Measurements from ENCODE around the gene SUGCT.

The SUGCT gene

DNA sequence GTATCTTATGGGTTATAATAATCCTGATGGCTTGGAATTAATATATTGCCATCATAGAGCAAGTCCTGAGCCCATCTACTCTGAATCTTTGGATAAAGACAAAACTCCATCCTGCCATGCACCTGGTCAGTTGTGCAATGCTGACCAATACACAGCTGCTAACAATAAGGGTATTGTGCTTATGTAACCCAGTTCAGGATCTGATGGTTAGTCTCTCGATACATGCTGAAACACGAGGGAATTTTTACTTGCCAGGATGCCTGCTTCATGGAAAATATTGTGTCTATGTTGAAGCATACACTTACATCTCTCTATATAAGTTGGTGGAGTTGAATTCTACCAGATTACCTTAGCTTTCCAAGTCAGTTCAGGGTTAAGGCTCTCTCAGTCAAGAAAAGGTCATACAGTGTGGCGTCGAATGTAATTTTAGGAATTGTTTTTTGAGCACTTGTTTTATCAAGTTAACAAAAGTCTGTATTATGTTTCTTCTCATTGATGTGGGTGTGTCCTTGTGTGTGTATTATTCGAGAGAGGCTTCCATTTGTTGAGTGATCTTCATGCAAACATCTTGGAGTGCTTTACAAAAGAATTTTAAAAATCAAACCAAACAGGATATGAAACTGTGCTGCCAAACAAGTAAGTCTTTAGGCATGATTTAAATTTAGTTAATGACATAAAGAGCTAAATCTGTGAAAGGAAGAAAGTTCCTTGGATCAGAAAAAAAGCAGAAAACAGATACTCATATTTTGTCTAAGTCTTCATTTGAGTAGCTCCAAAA, 449.1 kb downstream of the SUGCT start:
- TF ChIP-seq, protein P1, sequence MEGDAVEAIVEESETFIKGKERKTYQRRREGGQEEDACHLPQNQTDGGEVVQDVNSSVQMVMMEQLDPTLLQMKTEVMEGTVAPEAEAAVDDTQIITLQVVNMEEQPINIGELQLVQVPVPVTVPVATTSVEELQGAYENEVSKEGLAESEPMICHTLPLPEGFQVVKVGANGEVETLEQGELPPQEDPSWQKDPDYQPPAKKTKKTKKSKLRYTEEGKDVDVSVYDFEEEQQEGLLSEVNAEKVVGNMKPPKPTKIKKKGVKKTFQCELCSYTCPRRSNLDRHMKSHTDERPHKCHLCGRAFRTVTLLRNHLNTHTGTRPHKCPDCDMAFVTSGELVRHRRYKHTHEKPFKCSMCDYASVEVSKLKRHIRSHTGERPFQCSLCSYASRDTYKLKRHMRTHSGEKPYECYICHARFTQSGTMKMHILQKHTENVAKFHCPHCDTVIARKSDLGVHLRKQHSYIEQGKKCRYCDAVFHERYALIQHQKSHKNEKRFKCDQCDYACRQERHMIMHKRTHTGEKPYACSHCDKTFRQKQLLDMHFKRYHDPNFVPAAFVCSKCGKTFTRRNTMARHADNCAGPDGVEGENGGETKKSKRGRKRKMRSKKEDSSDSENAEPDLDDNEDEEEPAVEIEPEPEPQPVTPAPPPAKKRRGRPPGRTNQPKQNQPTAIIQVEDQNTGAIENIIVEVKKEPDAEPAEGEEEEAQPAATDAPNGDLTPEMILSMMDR (IDR thresholded peaks at IDR 0.05; ENCODE audit: control insufficient read depth, extremely low read depth, insufficient read depth), result no peak
- no peak for DNase-seq (ENCODE audit: low read depth)
- no peak overlapping the region for H3K4me3 ChIP-seq (ENCODE audit: low read depth, low read length)

DNA sequence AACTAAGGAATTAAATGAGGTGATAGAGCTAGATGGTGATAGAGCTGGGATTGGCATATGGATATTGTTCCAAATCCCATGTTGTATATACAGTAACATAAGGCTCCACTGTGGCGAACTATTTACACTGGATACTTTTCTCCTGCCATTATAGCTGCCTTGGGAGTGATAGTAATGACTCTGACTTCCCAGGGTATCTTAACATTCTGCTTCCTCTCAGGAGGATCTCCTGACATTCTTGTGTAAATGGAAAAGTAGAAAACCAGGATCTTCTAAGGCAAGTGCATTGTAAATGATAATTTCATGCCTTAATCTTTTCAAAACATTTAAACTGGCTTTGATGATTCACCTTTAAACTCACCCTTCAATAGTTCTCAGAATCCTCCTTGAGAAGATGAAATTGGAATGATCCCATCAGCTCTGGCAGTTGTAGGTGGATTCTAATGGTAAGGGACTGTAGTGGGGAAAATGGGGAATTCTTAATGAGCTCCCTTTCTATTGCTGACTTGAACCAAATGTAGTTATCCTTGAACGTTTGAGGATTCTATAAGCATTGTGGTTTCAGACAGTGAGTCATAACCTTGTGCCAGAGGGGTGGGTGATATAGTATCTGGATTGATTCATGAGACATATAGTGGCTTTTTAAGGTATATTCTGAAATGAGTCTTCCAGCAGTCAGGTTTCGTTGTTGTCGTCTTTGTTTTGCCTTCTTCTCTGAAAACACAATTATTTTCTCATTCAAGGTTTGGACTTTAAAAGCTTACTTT, 450.0 kb downstream of the SUGCT start:
- TF ChIP-seq, protein P1 (IDR thresholded peaks at IDR 0.05; ENCODE audit: control insufficient read depth, extremely low read depth, insufficient read depth), result no peak
- H3K4me3 ChIP-seq (ENCODE audit: low read depth, low read length), result no peak overlapping the region

GRCh38 chr7:40586197-40586596, 451.4 kb downstream of the SUGCT start:
- TF ChIP-seq, protein P1 (IDR thresholded peaks at IDR 0.05; ENCODE audit: control insufficient read depth, extremely low read depth, insufficient read depth), result no peak
- DNase-seq (ENCODE audit: low read depth), result no peak
- no peak overlapping the region for H3K4me3 ChIP-seq (ENCODE audit: low read depth, low read length)

More for the DNA sequence above, 450.0 kb downstream of the SUGCT start:
- no peak for DNase-seq (ENCODE audit: low read depth)

- DNase-seq (ENCODE audit: low read depth), result no peak
- H3K4me3 ChIP-seq (ENCODE audit: low read depth, low read length), result no peak overlapping the region
- TF ChIP-seq, protein P1 (IDR thresholded peaks at IDR 0.05; ENCODE audit: control insufficient read depth, extremely low read depth, insufficient read depth), result no peak
Observed at GRCh38 chr7:40587419-40587818, 452.6 kb downstream of the SUGCT start.

GRCh38 chr7:40595129-40595528, 460.3 kb downstream of the SUGCT start:
- no peak overlapping the region for H3K4me3 ChIP-seq (ENCODE audit: low read depth, low read length)
- TF ChIP-seq, protein P1 (IDR thresholded peaks at IDR 0.05; ENCODE audit: control insufficient read depth, extremely low read depth, insufficient read depth), result no peak
- DNase-seq (ENCODE audit: low read depth), result no peak

DNA sequence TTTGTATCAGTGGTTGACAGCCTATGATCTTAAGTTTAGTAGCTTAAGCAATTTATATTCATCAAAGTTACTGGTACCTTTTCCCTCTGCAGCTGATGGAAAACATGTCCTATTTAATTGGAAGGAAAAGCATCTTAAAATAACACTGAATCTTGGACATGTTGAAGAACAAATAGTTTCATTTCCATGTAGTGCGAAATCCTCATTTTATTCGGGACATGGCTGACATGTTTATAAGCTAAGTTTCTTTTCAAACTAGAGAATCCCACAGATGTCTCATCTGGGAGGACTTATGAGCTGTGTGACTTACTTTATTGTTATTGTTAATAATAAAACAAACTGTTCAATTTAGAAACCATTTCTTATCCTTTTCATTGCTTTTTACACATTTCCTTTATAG, 461.0 kb downstream of the SUGCT start:
- DNase-seq (ENCODE audit: low read depth), result no peak
- TF ChIP-seq, protein P1 (IDR thresholded peaks at IDR 0.05; ENCODE audit: control insufficient read depth, extremely low read depth, insufficient read depth), result no peak
- H3K4me3 ChIP-seq (ENCODE audit: low read depth, low read length), result no peak overlapping the region

Data from LNCaP clone FGC (cell line).